HepG2 (cell line): ENCODE data around the gene CTSZ. TPM values are rescaled to one million over a fixed set of nuclear protein-coding genes. Genes with fewer than 3 reads are reported as not detected.

Source experiments
- CBX5 ChIP-seq: sonication (generic); formaldehyde crosslinking; IDR thresholded peaks from 2 replicates; pipeline ENCODE4 v1.4.0; 2020; ENCODE audit warnings: missing genetic modification reagents, borderline replicate concordance
- CEBPG ChIP-seq: IDR thresholded peaks from 2 replicates; pipeline ENCODE4 v1.6.1; 2016
- EP300 ChIP-seq, 3 experiments: sonication (generic) in 1 of 3; formaldehyde crosslinking in 1 of 3; IDR thresholded peaks; 2 replicates each; pipeline versions ENCODE4 v1.5.1 to v1.6.1; 2011 to 2020; ENCODE audit warnings: low read depth in 2 of 3, low read length in 2 of 3, borderline replicate concordance in 1 of 3, improper control_type of control experiment in 1 of 3, mild to moderate bottlenecking in 1 of 3, missing genetic modification reagents in 1 of 3, moderate library complexity in 1 of 3
- HOXD1 ChIP-seq: sonication (generic); formaldehyde crosslinking; IDR thresholded peaks from 2 replicates; pipeline ENCODE4 v1.5.0; 2020; ENCODE audit warnings: missing genetic modification reagents
- IRX3 ChIP-seq: sonication (generic); formaldehyde crosslinking; IDR thresholded peaks from 2 replicates; pipeline ENCODE4 v1.8.1; 2023; ENCODE audit warnings: mild to moderate bottlenecking, low read depth, missing genetic modification reagents, borderline replicate concordance
- KDM4B ChIP-seq: sonication (generic); formaldehyde crosslinking; IDR thresholded peaks from 2 replicates; pipeline ENCODE4 v1.4.0; 2020; ENCODE audit warnings: missing genetic modification reagents
- MAZ ChIP-seq, 2 experiments: sonication (generic) in 1 of 2; formaldehyde crosslinking in 1 of 2; IDR thresholded peaks; 2 replicates each; pipeline versions ENCODE4 v1.5.0 to v1.6.1; 2012 to 2020; ENCODE audit warnings: low read depth in 2 of 2, mild to moderate bottlenecking in 2 of 2, borderline replicate concordance in 1 of 2, improper control_type of control experiment in 1 of 2, low read length in 1 of 2, missing genetic modification reagents in 1 of 2, moderate library complexity in 1 of 2
- MEIS2 ChIP-seq: sonication (generic); formaldehyde crosslinking; IDR thresholded peaks from 2 replicates; pipeline ENCODE4 v1.9.0; 2021; ENCODE audit warnings: mild to moderate bottlenecking, missing genetic modification reagents
- NCOR1 ChIP-seq: fragments of 200-600 bp; sonication (generic); IDR thresholded peaks from 2 replicates; pipeline ENCODE4 v1.7.0; 2017; ENCODE audit warnings: antibody characterized with exemption, low read length, borderline replicate concordance
- NKX3-1 ChIP-seq: sonication (generic); formaldehyde crosslinking; IDR thresholded peaks from 2 replicates; pipeline ENCODE4 v1.5.0; 2020; ENCODE audit warnings: missing genetic modification reagents
- SIN3B ChIP-seq: fragments of 150-350 bp; IDR thresholded peaks from 2 replicates; pipeline ENCODE4 v1.6.1; 2014; ENCODE audit warnings: low read length
- ZBTB46 ChIP-seq: sonication (generic); formaldehyde crosslinking; IDR thresholded peaks from 2 replicates; pipeline ENCODE4 v1.4.0; 2020; ENCODE audit warnings: mild to moderate bottlenecking, missing genetic modification reagents, borderline replicate concordance
- ZC3H13 ChIP-seq: sonication (generic); formaldehyde crosslinking; IDR thresholded peaks from 2 replicates; pipeline ENCODE4 v1.8.1; 2023; ENCODE audit warnings: mild to moderate bottlenecking, missing genetic modification reagents, moderate library complexity
- ZNF678 ChIP-seq: sonication (generic); formaldehyde crosslinking; IDR thresholded peaks from 2 replicates; pipeline ENCODE4 v1.4.0; 2020; ENCODE audit warnings: mild to moderate bottlenecking, missing genetic modification reagents
- ZNF687 ChIP-seq: sonication (generic); formaldehyde crosslinking; IDR thresholded peaks from 2 replicates; pipeline ENCODE4 v1.5.1; 2020; ENCODE audit warnings: mild to moderate bottlenecking, missing genetic modification reagents, moderate library complexity
- ZNF773 ChIP-seq: sonication (generic); formaldehyde crosslinking; IDR thresholded peaks from 2 replicates; pipeline ENCODE4 v1.4.0; 2020; ENCODE audit warnings: missing genetic modification reagents, borderline replicate concordance
- polyA plus RNA-seq, 8 experiments: library from polyadenylated mRNA; depleted of rRNA in 3 of 8; stranded (reverse) in 7 of 8; unstranded in 1 of 8; fragments of >200 nt; fragmentation: Illumina TruSeq in 4 of 8; extraction: Trizol in 4 of 8; gene quantifications; 2 replicates each; pipeline versions ENCODE4 v1.2.1 to v1.2.3, GENCODE V29; 2011 to 2016; ENCODE audit warnings: low read depth in 4 of 8, missing spikeins in 1 of 8, mixed read lengths in 1 of 8; ENCODE audit not compliant: insufficient read depth in 1 of 8
- total RNA-seq, 5 experiments: library from RNA; depleted of rRNA; stranded (reverse); fragments of >200 nt; fragmentation: Illumina TruSeq; extraction: Trizol; gene quantifications; 2 replicates each; pipeline ENCODE4 v1.2.3, GENCODE V29; 2016; ENCODE audit warnings: low read depth in 1 of 5
- TF ChIP-seq, protein P1 (sequence below): sonication (generic); formaldehyde crosslinking; IDR thresholded peaks from 2 replicates; pipeline ENCODE4 v1.5.0; 2020; ENCODE audit warnings: missing genetic modification reagents
- TF ChIP-seq, protein P2 (sequence below): sonication (generic); formaldehyde crosslinking; IDR thresholded peaks from 2 replicates; pipeline ENCODE4 v1.8.1; 2022; ENCODE audit warnings: low read depth, mild to moderate bottlenecking, missing genetic modification reagents
- TF ChIP-seq, protein P3 (sequence below): sonication (generic); formaldehyde crosslinking; IDR thresholded peaks from 2 replicates; pipeline ENCODE4 v1.4.0; 2020; ENCODE audit warnings: missing genetic modification reagents

The CTSZ gene
- total and polyA plus RNA-seq, 2 of the 13 experiments (the other 11 are each of a cell fraction or from before 2014, with no cell fraction given): 0.33 TPM; not detected in 1

- TF ChIP-seq IRX3 (CRISPR knock-in tag): no peak
- TF ChIP-seq NCOR1: no peak
- no peak for TF ChIP-seq KDM4B (CRISPR knock-in tag)
- no peak for TF ChIP-seq ZBTB46 (CRISPR knock-in tag)
- TF ChIP-seq MAZ (IDR thresholded peaks at IDR 0.05; ENCODE audit: borderline replicate concordance, low read depth, low read length): no peak
- no peak for TF ChIP-seq MAZ (CRISPR knock-in tag; IDR thresholded peaks at IDR 0.05; ENCODE audit: low read depth)
- TF ChIP-seq SIN3B: no peak
- TF ChIP-seq, protein P1, sequence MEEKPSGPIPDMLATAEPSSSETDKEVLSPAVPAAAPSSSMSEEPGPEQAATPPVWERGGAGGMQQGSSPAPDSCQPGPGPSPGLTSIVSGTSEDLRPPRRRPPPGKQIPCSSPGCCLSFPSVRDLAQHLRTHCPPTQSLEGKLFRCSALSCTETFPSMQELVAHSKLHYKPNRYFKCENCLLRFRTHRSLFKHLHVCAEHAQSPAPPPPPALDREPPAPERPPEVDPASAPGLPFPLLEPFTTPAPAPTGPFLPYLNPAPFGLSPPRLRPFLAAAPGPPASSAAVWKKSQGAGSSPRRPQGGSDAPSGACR (CRISPR knock-in tag): 0 out of 2 replicates have a peak, but pooled peaks have one; percentile 34
- TF ChIP-seq HOXD1 (CRISPR knock-in tag): no peak
- no peak for TF ChIP-seq ZNF773 (CRISPR knock-in tag)
- TF ChIP-seq CBX5 (CRISPR knock-in tag): 0 out of 2 replicates have a peak, but pooled peaks have one; percentile 25
- TF ChIP-seq, protein P2, sequence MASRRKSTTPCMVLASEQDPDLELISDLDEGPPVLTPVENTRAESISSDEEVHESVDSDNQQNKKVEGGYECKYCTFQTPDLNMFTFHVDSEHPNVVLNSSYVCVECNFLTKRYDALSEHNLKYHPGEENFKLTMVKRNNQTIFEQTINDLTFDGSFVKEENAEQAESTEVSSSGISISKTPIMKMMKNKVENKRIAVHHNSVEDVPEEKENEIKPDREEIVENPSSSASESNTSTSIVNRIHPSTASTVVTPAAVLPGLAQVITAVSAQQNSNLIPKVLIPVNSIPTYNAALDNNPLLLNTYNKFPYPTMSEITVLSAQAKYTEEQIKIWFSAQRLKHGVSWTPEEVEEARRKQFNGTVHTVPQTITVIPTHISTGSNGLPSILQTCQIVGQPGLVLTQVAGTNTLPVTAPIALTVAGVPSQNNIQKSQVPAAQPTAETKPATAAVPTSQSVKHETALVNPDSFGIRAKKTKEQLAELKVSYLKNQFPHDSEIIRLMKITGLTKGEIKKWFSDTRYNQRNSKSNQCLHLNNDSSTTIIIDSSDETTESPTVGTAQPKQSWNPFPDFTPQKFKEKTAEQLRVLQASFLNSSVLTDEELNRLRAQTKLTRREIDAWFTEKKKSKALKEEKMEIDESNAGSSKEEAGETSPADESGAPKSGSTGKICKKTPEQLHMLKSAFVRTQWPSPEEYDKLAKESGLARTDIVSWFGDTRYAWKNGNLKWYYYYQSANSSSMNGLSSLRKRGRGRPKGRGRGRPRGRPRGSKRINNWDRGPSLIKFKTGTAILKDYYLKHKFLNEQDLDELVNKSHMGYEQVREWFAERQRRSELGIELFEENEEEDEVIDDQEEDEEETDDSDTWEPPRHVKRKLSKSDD (CRISPR knock-in tag): peak; percentile 82; the same call in 1 of the 2 replicates
- TF ChIP-seq, protein P3, sequence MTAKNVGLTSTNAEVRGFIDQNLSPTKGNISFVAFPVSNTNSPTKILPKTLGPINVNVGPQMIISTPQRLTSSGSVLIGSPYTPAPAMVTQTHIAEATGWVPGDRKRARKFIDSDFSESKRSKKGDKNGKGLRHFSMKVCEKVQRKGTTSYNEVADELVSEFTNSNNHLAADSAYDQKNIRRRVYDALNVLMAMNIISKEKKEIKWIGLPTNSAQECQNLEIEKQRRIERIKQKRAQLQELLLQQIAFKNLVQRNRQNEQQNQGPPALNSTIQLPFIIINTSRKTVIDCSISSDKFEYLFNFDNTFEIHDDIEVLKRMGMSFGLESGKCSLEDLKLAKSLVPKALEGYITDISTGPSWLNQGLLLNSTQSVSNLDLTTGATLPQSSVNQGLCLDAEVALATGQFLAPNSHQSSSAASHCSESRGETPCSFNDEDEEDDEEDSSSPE: no peak
- TF ChIP-seq NKX3-1: no peak
- TF ChIP-seq MEIS2 (CRISPR knock-in tag): no peak
- TF ChIP-seq ZNF687 (CRISPR knock-in tag): no peak
- TF ChIP-seq CEBPG (CRISPR knock-in tag): peak; percentile 67
- TF ChIP-seq ZC3H13 (CRISPR knock-in tag): no peak
- peak in 1 of 2 experiments; percentile 31; a peak in 1 of 4 replicates for TF ChIP-seq EP300 (IDR thresholded peaks at IDR 0.05; ENCODE audit: low read depth in 2 of 2, low read length in 2 of 2)
- TF ChIP-seq EP300 (CRISPR knock-in tag; IDR thresholded peaks at IDR 0.05; ENCODE audit: borderline replicate concordance): no peak
- TF ChIP-seq ZNF678 (CRISPR knock-in tag): no peak
Measured at GRCh38 chr20:58991715-58992114, 15.3 kb downstream of the CTSZ start (continued).
